CD4-positive, alpha-beta T cell treated with Interleukin-4 for 4 hours (primary cell): ENCODE measurements around the gene NCAM2.

Experiments used
- DNase-seq: peaks from one replicate; pipeline ENCODE4 v3.0.0-alpha.2; 2020

NCAM2 gene

GRCh38 chr21:20997636-20998455, at the start of gene NCAM2:
TSS of gene NCAM2 (plus strand) at chr21:20998409.
- peak; percentile 50 for DNase-seq

DNA sequence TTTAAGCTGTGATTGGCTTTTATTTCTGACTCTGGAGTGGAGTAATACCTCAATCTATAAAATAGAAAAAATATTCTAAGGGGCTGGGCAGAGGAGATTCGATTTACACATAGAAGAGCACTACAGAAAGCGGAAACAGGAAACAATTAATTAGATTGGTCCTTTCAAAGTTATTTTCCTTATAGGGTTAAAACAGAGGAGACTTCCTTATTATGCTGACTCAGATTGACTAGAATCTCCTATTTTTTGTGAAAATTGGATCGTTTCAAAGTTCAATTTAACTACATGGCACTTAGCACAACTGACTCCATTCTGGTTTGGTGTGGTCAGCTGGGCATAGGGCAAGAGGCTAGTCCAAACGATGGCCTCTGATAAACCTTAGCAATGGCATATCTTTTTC, 48.3 kb upstream of the NCAM2 start:
- no peak for DNase-seq

DNA sequence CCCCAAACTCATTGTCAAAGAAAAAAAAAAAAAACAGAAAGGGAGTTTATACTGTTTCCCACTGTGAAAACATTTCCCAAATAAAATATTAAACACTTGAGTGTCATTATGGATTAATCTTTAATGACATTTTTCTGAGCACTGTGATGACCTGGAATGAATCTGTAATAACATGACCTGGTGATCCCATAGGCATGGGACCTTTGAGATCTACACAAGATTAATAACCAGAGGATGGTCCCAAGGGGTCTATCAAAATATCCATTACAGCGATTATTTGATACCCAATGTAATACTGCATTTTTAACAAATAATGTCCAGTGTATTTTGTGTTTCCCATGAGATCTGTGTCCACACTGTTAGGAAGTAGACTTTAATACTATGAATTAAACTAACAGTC, 32.4 kb upstream of the NCAM2 start:
- no peak for DNase-seq

- DNase-seq, result no peak
These were observed 29.8 kb upstream of the NCAM2 start for GRCh38 chr21:20968391-20968790.

GRCh38 chr21:20970691-20971090, 27.5 kb upstream of the NCAM2 start:
- DNase-seq, result no peak

DNA sequence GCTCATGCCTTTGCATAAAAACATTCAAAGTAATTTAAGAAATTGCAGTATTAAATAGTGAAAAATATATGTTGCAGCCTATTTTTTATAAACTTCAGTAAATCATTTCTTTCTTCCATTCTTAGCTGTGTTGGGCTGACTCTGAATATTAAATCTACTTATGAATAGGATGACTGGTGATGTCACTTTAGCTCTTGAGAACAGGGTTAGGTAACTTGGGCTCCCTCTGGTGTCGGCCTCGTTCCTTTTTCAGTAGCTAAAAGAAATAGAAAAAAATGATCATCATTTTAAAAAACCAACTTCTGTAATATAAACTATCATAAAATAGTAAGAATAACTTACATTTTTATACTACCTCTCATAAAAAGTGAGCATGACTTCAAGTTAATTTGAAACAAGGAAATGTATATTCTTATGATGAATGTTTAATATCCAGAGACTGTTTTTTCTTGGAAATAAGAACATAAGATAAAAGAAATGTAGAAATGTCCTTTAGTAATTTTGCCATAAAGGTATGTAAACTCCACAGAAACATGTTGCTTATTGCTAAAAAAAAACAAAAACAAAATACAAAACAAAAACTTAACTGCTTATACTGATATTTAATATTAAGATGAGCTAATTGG, 26.8 kb upstream of the NCAM2 start:
- no peak for DNase-seq

GRCh38 chr21:20994790-20995189, 3.4 kb upstream of the NCAM2 start:
- no peak for DNase-seq

GRCh38 chr21:20996421-20997310, 1.5 kb upstream of the NCAM2 start:
- no peak for DNase-seq

DNA sequence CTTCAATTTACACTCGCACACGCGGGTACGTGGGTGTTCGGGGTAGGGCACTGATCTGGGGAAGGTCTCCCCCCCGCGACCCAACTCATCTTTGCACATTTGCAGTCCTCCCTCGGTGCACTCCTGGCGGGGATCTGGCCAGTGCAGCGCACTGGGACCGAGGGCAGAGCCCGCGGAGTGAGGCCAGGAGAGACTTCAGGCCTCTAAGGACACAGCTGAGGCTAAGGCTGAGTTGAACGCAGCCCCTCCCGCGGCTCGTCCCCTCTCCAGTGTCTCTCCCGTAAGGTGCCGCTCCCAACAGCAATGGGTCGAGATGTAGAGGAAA, 936 bp upstream of the NCAM2 start:
- no peak for DNase-seq

GRCh38 chr21:20998456-20998789, 214 bp downstream of the NCAM2 start:
- DNase-seq, result no peak

DNA sequence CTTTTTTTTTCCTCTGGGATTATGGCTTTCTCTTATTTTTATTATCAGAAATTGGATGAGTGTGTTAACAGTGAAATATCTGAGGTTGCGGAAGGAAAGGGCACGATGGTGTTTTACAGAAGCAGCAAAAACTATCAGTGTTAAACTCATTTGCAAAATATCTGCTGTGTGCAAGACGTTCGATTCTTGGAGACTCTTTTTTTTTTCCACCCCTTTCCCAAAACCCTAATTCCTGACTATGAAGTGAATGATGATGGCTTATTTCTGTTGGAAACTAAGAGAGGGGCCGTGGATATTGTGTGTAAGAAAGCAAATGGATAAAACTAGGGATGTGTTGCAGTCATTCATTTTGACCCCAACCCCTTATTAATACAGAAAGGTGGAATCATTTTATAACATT, 677 bp downstream of the NCAM2 start:
- no peak for DNase-seq

GRCh38 chr21:20999659-21000058, 1.4 kb downstream of the NCAM2 start:
- peak; percentile 19 for DNase-seq

DNA sequence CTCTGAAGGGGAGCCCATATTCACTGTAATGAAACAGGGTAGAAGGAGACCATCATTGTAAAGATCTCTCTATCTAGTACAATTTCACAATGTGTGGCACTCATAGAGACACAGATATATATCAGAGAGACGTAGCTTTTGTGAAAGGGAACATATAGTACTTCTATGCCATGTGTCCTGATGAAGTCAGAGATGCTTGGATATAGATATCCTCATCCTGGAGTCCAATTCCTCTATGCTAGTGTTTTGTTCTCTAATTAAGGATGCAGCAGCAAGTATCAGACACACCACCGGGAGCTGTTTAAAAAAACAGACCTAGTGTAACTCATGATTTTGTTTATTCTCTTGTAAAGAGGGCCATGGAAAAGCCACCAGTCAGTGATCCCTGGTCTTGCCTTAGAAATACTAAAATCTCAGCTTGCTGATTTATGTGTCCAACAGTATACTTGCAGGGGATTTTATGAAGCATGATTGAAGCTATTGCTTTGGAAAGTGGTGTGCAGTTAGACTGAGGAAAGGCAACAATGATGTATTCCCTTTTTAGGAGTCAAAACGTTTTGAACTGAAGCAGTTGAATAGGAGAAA, 2.5 kb downstream of the NCAM2 start:
- no peak for DNase-seq

DNA sequence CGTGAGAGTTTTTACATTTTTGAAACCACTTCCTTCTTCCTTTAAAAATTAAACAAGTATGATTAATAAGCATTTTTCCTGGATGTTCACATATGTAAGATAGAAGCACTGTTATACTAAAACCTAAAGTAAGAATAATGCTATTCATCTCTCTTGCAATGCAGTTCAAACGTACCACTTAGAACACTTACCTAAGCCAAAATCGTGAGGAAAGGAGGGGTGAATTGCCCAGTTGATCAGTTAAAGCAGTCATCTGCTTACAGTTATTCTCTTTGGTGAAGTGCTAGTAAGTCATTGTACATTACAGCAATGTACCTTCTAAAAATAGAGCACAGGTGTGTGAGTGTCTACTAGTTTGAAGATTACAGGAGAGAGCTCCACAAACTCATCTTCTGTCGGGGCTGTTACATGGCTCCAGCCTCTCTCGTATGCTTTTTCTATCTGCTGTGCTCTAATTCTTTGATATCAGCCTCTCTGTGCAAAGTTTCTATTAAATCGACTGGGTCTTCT, 3.4 kb downstream of the NCAM2 start:
- no peak for DNase-seq

- no peak for DNase-seq
These were observed 3.9 kb downstream of the NCAM2 start for GRCh38 chr21:21002153-21002552.

DNA sequence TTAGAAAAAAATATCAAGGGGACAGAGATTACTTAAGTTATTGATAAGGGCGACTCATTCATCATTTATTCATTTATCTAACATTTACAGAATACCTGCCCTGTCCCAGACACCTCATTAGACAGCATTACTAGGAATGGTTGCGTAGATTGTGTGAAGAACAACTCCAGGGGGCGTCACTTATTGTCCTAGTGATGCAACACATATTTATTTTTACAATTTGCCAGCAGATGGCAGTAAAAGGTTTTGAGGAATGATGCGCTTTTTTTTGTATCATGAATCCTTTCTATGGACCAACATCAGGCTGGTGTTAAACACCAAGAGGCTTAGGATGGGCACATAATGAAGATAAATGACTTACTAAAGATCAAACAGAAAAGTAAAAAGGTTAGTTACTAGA, 5.5 kb downstream of the NCAM2 start:
- no peak for DNase-seq

DNA sequence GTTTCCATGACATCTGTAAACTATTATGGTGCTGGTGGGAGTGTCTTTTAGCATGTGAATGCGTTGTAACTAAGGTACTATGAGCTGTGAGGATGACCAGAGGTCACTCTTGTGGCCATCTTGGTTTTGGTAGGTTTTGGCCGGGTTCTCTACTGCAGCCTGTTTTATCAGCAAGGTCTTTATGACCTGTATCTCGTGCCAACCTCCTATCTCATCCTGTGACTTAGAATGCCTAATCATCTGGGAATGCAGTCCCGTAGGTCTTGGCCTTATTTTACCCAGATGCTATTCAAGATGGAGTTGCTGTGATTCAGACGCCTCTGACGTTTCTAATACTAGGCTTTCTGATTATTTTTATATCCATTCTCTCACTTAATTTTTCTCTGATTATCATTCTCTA, 9.4 kb downstream of the NCAM2 start:
- DNase-seq, result no peak

- DNase-seq, result no peak
These were observed 12.0 kb downstream of the NCAM2 start for GRCh38 chr21:21010228-21010627.

DNA sequence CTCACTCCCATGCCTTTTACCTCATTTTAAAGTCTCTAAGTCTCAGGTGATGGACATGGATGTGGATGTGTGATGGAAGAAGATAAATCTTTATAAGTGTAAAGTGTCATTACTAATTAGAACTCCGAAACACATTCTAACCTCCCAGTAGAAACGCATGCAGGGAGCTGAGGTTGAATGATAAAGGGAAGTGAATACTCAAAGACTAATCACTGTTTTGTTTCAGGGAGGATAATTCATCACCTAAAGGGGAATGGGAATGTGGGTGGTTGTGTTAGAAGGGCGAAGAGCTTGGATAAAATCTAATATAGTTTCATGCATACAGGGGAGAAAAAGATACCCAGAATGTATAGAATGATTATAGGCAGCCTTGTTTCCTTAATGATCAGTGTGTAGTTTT, 12.5 kb downstream of the NCAM2 start:
- no peak for DNase-seq

- DNase-seq, result no peak
These were observed 20.6 kb downstream of the NCAM2 start for GRCh38 chr21:21018821-21019220.

GRCh38 chr21:21019681-21020080, 21.5 kb downstream of the NCAM2 start:
- no peak for DNase-seq

DNA sequence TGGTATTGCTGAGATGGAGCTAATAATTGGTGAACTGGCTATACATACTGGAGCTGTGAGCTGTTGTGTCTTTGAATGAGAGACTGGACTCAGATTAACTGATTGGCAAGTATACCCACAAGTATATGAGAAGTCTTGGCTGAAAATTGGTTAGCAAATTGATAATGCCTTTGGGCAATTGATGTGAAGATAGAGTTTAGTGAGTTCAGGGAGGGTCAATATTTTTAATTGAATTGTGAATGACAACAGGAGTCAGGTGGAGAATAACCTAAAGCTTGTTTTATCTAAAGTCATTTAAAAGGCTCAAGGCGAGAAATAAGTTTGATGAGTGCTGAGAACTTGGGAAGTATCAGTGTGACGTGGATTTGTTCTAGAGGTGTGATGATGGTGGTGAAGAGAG, 27.5 kb downstream of the NCAM2 start:
- no peak for DNase-seq

DNA sequence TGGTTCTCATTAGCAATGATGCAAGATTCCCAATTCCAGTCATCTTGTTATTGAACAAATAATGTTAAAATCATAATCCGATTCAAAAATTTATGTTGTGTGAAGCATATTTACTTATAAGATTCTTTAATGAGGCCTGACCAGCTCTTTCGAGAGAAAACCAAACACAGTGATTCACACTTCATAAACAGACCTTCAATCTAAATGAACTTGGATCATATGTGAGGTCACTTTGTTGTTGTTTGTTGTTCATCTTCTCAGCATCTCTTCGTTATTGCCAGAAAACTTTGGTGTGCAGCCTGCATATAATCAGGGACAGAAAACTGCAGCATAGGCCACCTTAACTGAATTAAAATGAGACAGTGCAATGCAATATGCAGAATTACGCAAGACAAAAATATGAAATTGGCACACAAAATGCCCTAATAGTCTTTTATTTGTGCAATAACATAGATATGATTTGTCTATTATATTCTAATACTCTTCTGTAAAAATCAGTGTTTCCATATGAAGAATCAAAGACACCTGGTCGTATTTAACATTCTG, 30.1 kb downstream of the NCAM2 start:
- no peak for DNase-seq
